Large intestine (tissue), 3 donors: ENCODE measurements around the gene SPATA7. TPM values are rescaled to one million over a fixed set of nuclear protein-coding genes. Genes with fewer than 3 reads are reported as not detected.
A peak's percentile ranks its signal among the peaks of the same experiment; 100 is the strongest.

Source experiments
- DNase-seq, 2 donors: peaks; one replicate each; pipeline versions ENCODE4 v3.0.0 to v3.0.0-alpha.2; 2013
- H3K27ac ChIP-seq: one replicate; pipeline ENCODE4 v1.5.1; 2013; ENCODE audit warnings: low read length
- H3K27me3 ChIP-seq: 2 replicates; pipeline ENCODE4 v1.6.1; 2013; ENCODE audit warnings: low read length; ENCODE audit not compliant: control insufficient read depth, insufficient read depth
- H3K36me3 ChIP-seq: 2 replicates; pipeline ENCODE4 v1.6.1; 2013; ENCODE audit warnings: low read length; ENCODE audit not compliant: control insufficient read depth, insufficient read depth
- H3K4me1 ChIP-seq: one replicate; pipeline ENCODE4 v1.6.1; 2013; ENCODE audit warnings: low read length; ENCODE audit not compliant: control insufficient read depth, insufficient read depth
- H3K4me3 ChIP-seq: one replicate; pipeline ENCODE4 v1.5.1; 2013; ENCODE audit warnings: low read length
- H3K9me3 ChIP-seq: one replicate; pipeline ENCODE4 v1.6.1; 2013; ENCODE audit warnings: mild to moderate bottlenecking, low read depth, low read length, moderate library complexity; ENCODE audit not compliant: control insufficient read depth
- WGBS: methylation state at CpG from one replicate; pipeline ENCODE4 v1.1.5; 2013; ENCODE audit warnings: low lambda C conversion rate; ENCODE audit not compliant: insufficient coverage; 5-methylcytosine and 5-hydroxymethylcytosine counted together
- polyA plus RNA-seq: library from polyadenylated mRNA; unstranded; fragments of 120-200 nt; gene quantifications from one replicate; pipeline ENCODE4 v1.2.1, GENCODE V29; 2013

Gene SPATA7
- polyA plus RNA-seq, 1 donor, result 18.0 TPM

- no peak for DNase-seq
- Histone ChIP-seq H3K9me3 (peaks cover 5% of the 10 kb centered on the region), H3K36me3 (peaks cover 22% of the 10 kb centered on the region), H3K4me1 (no peaks in the 10 kb centered on the region), H3K27ac (no peak overlapping the region), H3K4me3 (no peak overlapping the region), H3K27me3 (no peaks in the 10 kb centered on the region)
- WGBS, result 100% methylated on average over 1 of the region's 4 CpGs
Measured at GRCh38 chr14:88452231-88452630, 66.8 kb downstream of the SPATA7 start.

- 100% methylated on average over 1 of the region's 2 CpGs for WGBS
- H3K36me3 ChIP-seq, result peaks cover 20% of the 10 kb centered on the region
- no peak overlapping the region for H3K27ac ChIP-seq
- H3K9me3 ChIP-seq, result peaks cover 5% of the 10 kb centered on the region
- H3K27me3 ChIP-seq, result no peaks in the 10 kb centered on the region
- no peaks in the 10 kb centered on the region for H3K4me1 ChIP-seq
- H3K4me3 ChIP-seq, result no peak overlapping the region
- no peak for DNase-seq
Measured at GRCh38 chr14:88454886-88455285, 69.4 kb downstream of the SPATA7 start.

- Histone ChIP-seq H3K27me3 (no peaks in the 10 kb centered on the region), H3K9me3 (no peaks in the 10 kb centered on the region), H3K4me1 (no peaks in the 10 kb centered on the region), H3K4me3 (no peak overlapping the region), H3K27ac (no peak overlapping the region), H3K36me3 (peaks cover 20% of the 10 kb centered on the region)
- DNase-seq, result peak in 1 of 2 donors; percentile 12
- no CpG with 5 or more reads among the region's 4 CpGs for WGBS
Measured at GRCh38 chr14:88463318-88463717, 77.9 kb downstream of the SPATA7 start.

GRCh38 chr14:88468406-88468805 is 82.9 kb downstream of the SPATA7 start:
- H3K27ac ChIP-seq, result no peak overlapping the region
- no peak for DNase-seq
- H3K27me3 ChIP-seq, result no peaks in the 10 kb centered on the region
- H3K36me3 ChIP-seq, result peaks cover 28% of the 10 kb centered on the region
- no peaks in the 10 kb centered on the region for H3K9me3 ChIP-seq
- no peaks in the 10 kb centered on the region for H3K4me1 ChIP-seq
- H3K4me3 ChIP-seq, result no peak overlapping the region
- WGBS, result 80% methylated on average over 1 of the region's 1 CpG

- H3K36me3 ChIP-seq, result peaks cover 25% of the 10 kb centered on the region
- no peak overlapping the region for H3K4me3 ChIP-seq
- DNase-seq, result no peak
- H3K27me3 ChIP-seq, result no peaks in the 10 kb centered on the region
- no peak overlapping the region for H3K27ac ChIP-seq
- 100% methylated on average over 1 of the region's 7 CpGs for WGBS
- peaks cover 6% of the 10 kb centered on the region for H3K4me1 ChIP-seq
- H3K9me3 ChIP-seq, result no peaks in the 10 kb centered on the region
Measured at GRCh38 chr14:88470542-88471440, 85.3 kb downstream of the SPATA7 start.

GRCh38 chr14:88473791-88474190 is 88.3 kb downstream of the SPATA7 start:
- Histone ChIP-seq H3K27me3 (no peaks in the 10 kb centered on the region), H3K36me3 (peaks cover 17% of the 10 kb centered on the region), H3K4me1 (peaks cover 6% of the 10 kb centered on the region), H3K4me3 (no peak overlapping the region), H3K9me3 (peaks cover 2% of the 10 kb centered on the region), H3K27ac (peak overlapping the region; percentile 38)
- DNase-seq, result peak; percentile 59 to 78
- WGBS, result 25% methylated on average over 1 of the region's 1 CpG

- DNase-seq, result no peak
- H3K27me3 ChIP-seq, result no peaks in the 10 kb centered on the region
- peaks cover 6% of the 10 kb centered on the region for H3K4me1 ChIP-seq
- H3K9me3 ChIP-seq, result peaks cover 13% of the 10 kb centered on the region
- H3K36me3 ChIP-seq, result peaks cover 20% of the 10 kb centered on the region
- no peak overlapping the region for H3K4me3 ChIP-seq
- no peak overlapping the region for H3K27ac ChIP-seq
- no CpG with 5 or more reads among the region's 7 CpGs for WGBS
Measured at GRCh38 chr14:88476214-88476774, 90.8 kb downstream of the SPATA7 start.

GRCh38 chr14:88476825-88477224 is 91.4 kb downstream of the SPATA7 start:
- Histone ChIP-seq H3K36me3 (peaks cover 17% of the 10 kb centered on the region), H3K9me3 (peaks cover 13% of the 10 kb centered on the region), H3K4me3 (no peak overlapping the region), H3K27ac (no peak overlapping the region), H3K4me1 (peaks cover 6% of the 10 kb centered on the region), H3K27me3 (no peaks in the 10 kb centered on the region)
- no CpG with 5 or more reads among the region's 2 CpGs for WGBS
- DNase-seq, result no peak

GRCh38 chr14:88477513-88478250 is 92.2 kb downstream of the SPATA7 start:
- Histone ChIP-seq H3K4me3 (no peak overlapping the region), H3K27ac (no peak overlapping the region), H3K36me3 (peaks cover 17% of the 10 kb centered on the region), H3K9me3 (peaks cover 13% of the 10 kb centered on the region), H3K4me1 (peaks cover 6% of the 10 kb centered on the region), H3K27me3 (no peaks in the 10 kb centered on the region)
- DNase-seq, result no peak
- WGBS, result no CpG with 5 or more reads among the region's 6 CpGs

- Histone ChIP-seq H3K4me1 (peaks cover 6% of the 10 kb centered on the region), H3K36me3 (peaks cover 18% of the 10 kb centered on the region), H3K4me3 (no peak overlapping the region), H3K9me3 (peaks cover 13% of the 10 kb centered on the region), H3K27me3 (no peaks in the 10 kb centered on the region), H3K27ac (no peak overlapping the region)
- no peak for DNase-seq
- WGBS, result no CpG with 5 or more reads among the region's 36 CpGs
Measured at GRCh38 chr14:88478931-88479330, 93.5 kb downstream of the SPATA7 start.
